BLaER1 (cell line): ENCODE measurements around the gene NDOR1.

Experiments
- H3K27ac ChIP-seq: shearing (Covaris generic); formaldehyde crosslinking; 2 replicates; pipeline ENCODE4 v1.8.1; 2022
- H3K27me3 ChIP-seq: shearing (Covaris generic); formaldehyde crosslinking; 2 replicates; pipeline ENCODE4 v1.8.1; 2022
- H3K36me3 ChIP-seq: shearing (Covaris generic); formaldehyde crosslinking; 2 replicates; pipeline ENCODE4 v1.8.1; 2022
- H3K4me1 ChIP-seq: shearing (Covaris generic); formaldehyde crosslinking; 2 replicates; pipeline ENCODE4 v1.8.1; 2022
- H3K4me2 ChIP-seq: shearing (Covaris generic); formaldehyde crosslinking; 2 replicates; pipeline ENCODE4 v1.8.1; 2022
- H3K4me3 ChIP-seq: shearing (Covaris generic); formaldehyde crosslinking; 2 replicates; pipeline ENCODE4 v1.8.1; 2022
- H3K9ac ChIP-seq: shearing (Covaris generic); formaldehyde crosslinking; 2 replicates; pipeline ENCODE4 v1.8.1; 2022
- H3K9me3 ChIP-seq: shearing (Covaris generic); formaldehyde crosslinking; 2 replicates; pipeline ENCODE4 v1.8.1; 2022
- H4K20me1 ChIP-seq: shearing (Covaris generic); formaldehyde crosslinking; 2 replicates; pipeline ENCODE4 v1.8.1; 2022
- Cebpa-rat ChIP-seq: shearing (Covaris generic); IDR thresholded peaks from 2 replicates; pipeline ENCODE4 v1.8.1; 2022

Gene NDOR1

GRCh38 chr9:137173796-137174664, 31.5 kb upstream of the NDOR1 start:
- Histone ChIP-seq H3K4me1 (peaks cover 76% of the 10 kb centered on the region), H3K9ac (peak overlapping the region; percentile 86), H3K36me3 (peaks cover 24% of the 10 kb centered on the region), H3K9me3 (no peaks in the 10 kb centered on the region), H3K4me2 (peak overlapping the region; percentile 96), H4K20me1 (peaks cover 30% of the 10 kb centered on the region), H3K27ac (peak overlapping the region; percentile 97), H3K27me3 (no peaks in the 10 kb centered on the region; the same call in 1 of the 2 replicates), H3K4me3 (peak overlapping the region; percentile 56)
- TF ChIP-seq Cebpa-rat = no peak

DNA sequence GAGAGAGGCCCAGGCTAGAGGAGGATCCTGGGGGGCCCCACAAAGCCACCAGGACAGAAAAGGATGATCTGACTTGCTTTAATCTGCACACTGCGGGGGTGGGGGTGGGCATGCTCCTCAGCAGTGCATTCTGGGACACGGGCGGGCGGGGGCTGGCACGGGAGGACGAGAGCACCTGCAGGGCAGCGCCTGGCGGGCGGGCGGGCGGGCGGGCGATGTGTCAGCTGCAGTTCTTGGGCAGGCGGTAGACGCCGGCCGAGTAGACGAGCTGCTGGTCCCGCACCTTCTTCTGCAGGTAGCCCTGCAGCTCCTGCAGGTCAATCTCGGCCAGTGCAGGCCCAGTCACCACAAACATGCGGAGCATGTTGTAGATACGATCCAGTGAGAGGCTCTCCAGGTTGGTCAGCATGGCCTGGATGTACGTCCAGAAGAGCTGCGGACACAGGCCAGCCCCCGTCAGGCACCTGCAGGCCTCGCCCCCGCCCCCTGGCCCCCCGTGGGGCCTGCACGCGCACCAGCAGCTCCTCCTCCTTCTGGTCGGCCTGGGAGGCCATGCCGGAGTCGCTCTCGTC, 30.7 kb upstream of the NDOR1 start:
- Histone ChIP-seq H3K9ac (peak overlapping the region; percentile 86), H3K27me3 (no peaks in the 10 kb centered on the region), H3K27ac (peak overlapping the region; percentile 97)

GRCh38 chr9:137175345-137175961, 30.0 kb upstream of the NDOR1 start:
- Histone ChIP-seq H3K4me2 (peak overlapping the region; percentile 96), H3K36me3 (peaks cover 38% of the 10 kb centered on the region), H3K9ac (peak overlapping the region; percentile 41; the same call in 1 of the 2 replicates), H3K4me1 (peaks cover 65% of the 10 kb centered on the region), H4K20me1 (peaks cover 31% of the 10 kb centered on the region), H3K9me3 (no peaks in the 10 kb centered on the region), H3K27ac (peak overlapping the region; percentile 68), H3K27me3 (no peaks in the 10 kb centered on the region), H3K4me3 (peak overlapping the region; percentile 41; the same call in 1 of the 2 replicates)
- TF ChIP-seq Cebpa-rat = no peak

More for the DNA sequence above, 30.7 kb upstream of the NDOR1 start:
- Histone ChIP-seq H3K36me3 (peaks cover 32% of the 10 kb centered on the region), H4K20me1 (peaks cover 31% of the 10 kb centered on the region), H3K9me3 (no peaks in the 10 kb centered on the region), H3K4me1 (peaks cover 71% of the 10 kb centered on the region), H3K4me2 (peak overlapping the region; percentile 96), H3K4me3 (peak overlapping the region; percentile 56)
- TF ChIP-seq Cebpa-rat = no peak

DNA sequence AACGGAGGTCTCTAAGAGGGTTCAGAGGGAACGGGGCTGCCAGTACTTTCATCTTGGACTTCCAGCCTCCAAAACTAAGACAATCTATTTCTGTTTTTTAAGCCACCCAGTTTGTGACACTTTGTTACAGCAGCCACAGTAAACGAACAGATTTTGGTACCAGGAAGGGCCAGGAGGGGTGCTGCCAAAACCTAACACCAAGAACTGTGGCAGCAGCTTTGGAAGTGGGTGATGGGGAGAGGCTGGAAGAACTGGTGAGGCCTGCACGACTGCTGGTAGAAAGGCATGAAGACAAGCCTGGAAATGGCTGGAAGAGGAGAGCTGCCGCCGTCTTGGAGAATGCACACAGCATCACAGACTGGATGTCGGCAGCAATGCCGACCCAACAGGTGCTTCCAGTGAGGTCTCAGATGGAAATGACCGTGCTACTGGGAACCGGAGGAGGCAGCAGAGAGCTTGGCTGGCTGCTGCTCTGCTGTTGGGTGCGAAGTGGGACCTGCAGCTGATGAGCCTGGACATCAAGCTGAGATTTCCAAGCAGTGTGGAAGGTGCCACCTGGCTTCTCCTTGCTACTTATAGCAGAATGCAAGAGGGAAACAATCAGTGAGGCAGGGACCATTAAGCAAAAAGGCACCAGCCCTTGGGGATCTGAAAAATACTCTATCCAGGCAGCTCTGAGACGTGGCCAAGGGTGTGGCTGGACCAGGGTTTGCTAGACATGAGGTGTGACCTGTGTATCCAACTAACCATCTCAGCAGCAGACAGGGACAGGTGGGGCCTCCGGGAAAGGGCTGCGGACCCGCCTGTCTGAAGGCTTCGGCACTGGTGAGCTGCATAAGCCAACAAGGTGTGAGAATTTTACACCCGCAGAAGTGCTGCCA, 29.0 kb upstream of the NDOR1 start:
- Histone ChIP-seq H3K4me1 (peaks cover 54% of the 10 kb centered on the region), H3K4me3 (no peak overlapping the region), H4K20me1 (peaks cover 31% of the 10 kb centered on the region), H3K9ac (no peak overlapping the region), H3K36me3 (peaks cover 49% of the 10 kb centered on the region), H3K9me3 (no peaks in the 10 kb centered on the region), H3K4me2 (peak overlapping the region; percentile 96; the same call in 1 of the 2 replicates), H3K27me3 (no peaks in the 10 kb centered on the region), H3K27ac (no peak overlapping the region)
- TF ChIP-seq Cebpa-rat = no peak

- H3K9ac ChIP-seq = 0 out of 2 replicates have a peak overlapping the region, but pooled peaks have one; percentile 19
- no peak overlapping the region for H3K4me3 ChIP-seq
- H3K36me3 ChIP-seq = peaks cover 68% of the 10 kb centered on the region
- no peak overlapping the region for H3K4me2 ChIP-seq
- TF ChIP-seq Cebpa-rat = no peak
- no peaks in the 10 kb centered on the region for H3K9me3 ChIP-seq
- peaks cover 31% of the 10 kb centered on the region for H4K20me1 ChIP-seq
- no peaks in the 10 kb centered on the region for H3K27me3 ChIP-seq
- peaks cover 36% of the 10 kb centered on the region for H3K4me1 ChIP-seq
- H3K27ac ChIP-seq = no peak overlapping the region
Observed at GRCh38 chr9:137178201-137178938, 27.1 kb upstream of the NDOR1 start.

- Histone ChIP-seq H4K20me1 (peaks cover 33% of the 10 kb centered on the region), H3K27ac (no peak overlapping the region), H3K4me3 (no peak overlapping the region), H3K9me3 (no peaks in the 10 kb centered on the region), H3K27me3 (no peaks in the 10 kb centered on the region), H3K4me1 (peaks cover 28% of the 10 kb centered on the region), H3K9ac (no peak overlapping the region), H3K4me2 (no peak overlapping the region), H3K36me3 (peaks cover 75% of the 10 kb centered on the region)
- TF ChIP-seq Cebpa-rat = no peak
Observed at GRCh38 chr9:137178939-137179630, 26.4 kb upstream of the NDOR1 start.

DNA sequence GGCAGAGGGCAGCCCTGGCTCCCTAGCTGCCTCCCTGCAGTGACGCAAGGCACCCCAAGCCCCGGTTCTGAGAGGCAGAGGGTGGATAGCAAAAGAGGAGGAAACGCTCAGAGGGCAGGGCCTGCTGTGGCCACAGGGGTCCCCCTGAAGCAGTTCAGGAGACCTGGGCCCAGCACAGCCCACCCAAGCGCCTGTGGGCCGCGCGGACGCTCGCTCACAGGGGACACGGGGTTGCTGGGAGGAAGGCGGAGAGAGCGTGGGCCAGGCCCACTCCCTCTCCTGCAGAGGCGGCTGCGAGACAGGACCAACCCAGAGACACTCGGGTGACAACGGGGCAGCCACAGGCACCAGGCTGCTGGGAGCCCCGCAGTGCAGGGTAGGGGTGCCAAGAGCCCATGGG, 25.7 kb upstream of the NDOR1 start:
- H3K9me3 ChIP-seq = no peaks in the 10 kb centered on the region
- H3K4me2 ChIP-seq = no peak overlapping the region

DNA sequence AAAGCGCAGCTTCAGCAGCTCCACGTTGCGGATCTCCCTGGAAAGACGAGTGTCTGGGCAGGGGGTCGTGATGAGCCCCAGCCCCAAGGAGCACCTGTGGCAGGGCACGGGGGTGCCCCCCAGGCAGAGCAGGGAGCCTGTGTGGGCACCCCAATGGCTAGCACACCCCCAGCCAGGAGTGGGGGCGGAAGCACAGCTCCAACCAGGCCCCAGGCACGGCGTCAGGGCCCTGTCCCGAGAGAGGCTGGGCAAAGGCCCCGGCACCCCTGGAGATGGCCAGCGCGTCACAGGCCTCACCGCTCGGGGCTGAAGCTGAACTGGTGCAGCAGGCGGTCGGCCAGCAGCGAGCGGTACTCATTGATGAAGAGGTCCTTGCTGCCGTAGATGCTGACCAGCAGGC, 25.0 kb upstream of the NDOR1 start:
- no peak overlapping the region for H3K4me2 ChIP-seq
- no peaks in the 10 kb centered on the region for H3K27me3 ChIP-seq
- peaks cover 89% of the 10 kb centered on the region for H3K36me3 ChIP-seq
- no peak overlapping the region for H3K27ac ChIP-seq
- H3K4me3 ChIP-seq = no peak overlapping the region
- H3K9ac ChIP-seq = no peak overlapping the region
- TF ChIP-seq Cebpa-rat = no peak
- H4K20me1 ChIP-seq = peaks cover 46% of the 10 kb centered on the region
- H3K4me1 ChIP-seq = peaks cover 16% of the 10 kb centered on the region
- no peaks in the 10 kb centered on the region for H3K9me3 ChIP-seq

More for the DNA sequence above, 25.7 kb upstream of the NDOR1 start:
- Histone ChIP-seq H3K27me3 (no peaks in the 10 kb centered on the region), H4K20me1 (peaks cover 39% of the 10 kb centered on the region), H3K27ac (no peak overlapping the region), H3K9ac (no peak overlapping the region), H3K4me3 (no peak overlapping the region), H3K4me1 (peaks cover 23% of the 10 kb centered on the region), H3K36me3 (peaks cover 81% of the 10 kb centered on the region)
- no peak for TF ChIP-seq Cebpa-rat
